Measurements from ENCODE around the gene TADA2B. TPM values are rescaled to one million over a fixed set of nuclear protein-coding genes. Genes with fewer than 3 reads are reported as not detected.

Gene TADA2B
- total RNA-seq, 1 experiment from 2014 or later, result 15.2 TPM

GRCh38 chr4:7031558-7032449 lies 11.4 kb upstream of the TADA2B start:
- BruUV-seq (replicated peaks), result no TSS peak
- Histone ChIP-seq H3K4me1 (ENCODE audit: insufficient read depth, low read length, poor library complexity, severe bottlenecking) (no peaks in the 10 kb centered on the region), H3K9me3 (ENCODE audit: low read depth, low read length, poor library complexity, severe bottlenecking) (no peaks in the 10 kb centered on the region), H3K27ac (ENCODE audit: low read depth, low read length, poor library complexity, severe bottlenecking) (no peak overlapping the region), H3K27me3 (replicated peaks; ENCODE audit: insufficient read depth, low read depth, low read length, poor library complexity) (no peaks in the 10 kb centered on the region), H3K36me3 (ENCODE audit: insufficient read depth, low read length, poor library complexity, severe bottlenecking) (peaks cover 20% of the 10 kb centered on the region), H3K4me3 (ENCODE audit: low read depth, low read length, poor library complexity, severe bottlenecking) (no peak overlapping the region)
- intact Hi-C loops (cut with micrococcal nuclease; ENCODE audit: unreplicated experiment), result no loop called here
- no peak for TF ChIP-seq EZH2 (IDR thresholded peaks at IDR 0.05; ENCODE audit: borderline replicate concordance, low read depth, low read length, poor library complexity, severe bottlenecking)
- TF ChIP-seq CTCF (conservative IDR thresholded peaks at IDR 0.05; ENCODE audit: low read depth, low read length), result no peak
- no peak for DNase-seq (ENCODE audit: low spot score)
- POLR2A ChIA-PET (ENCODE audit: low non-redundant PET), result no interaction called here
- CTCF ChIA-PET, result no interaction called here

- no peak for TF ChIP-seq CTCF (conservative IDR thresholded peaks at IDR 0.05; ENCODE audit: low read depth, low read length)
- no peak overlapping the region for H3K27ac ChIP-seq (ENCODE audit: low read depth, low read length, poor library complexity, severe bottlenecking)
- no TSS peak for BruUV-seq (replicated peaks)
- H3K4me1 ChIP-seq (ENCODE audit: insufficient read depth, low read length, poor library complexity, severe bottlenecking), result no peaks in the 10 kb centered on the region
- no peak for DNase-seq (ENCODE audit: low spot score)
- H3K36me3 ChIP-seq (ENCODE audit: insufficient read depth, low read length, poor library complexity, severe bottlenecking), result peaks cover 17% of the 10 kb centered on the region
- H3K9me3 ChIP-seq (ENCODE audit: low read depth, low read length, poor library complexity, severe bottlenecking), result no peaks in the 10 kb centered on the region
- intact Hi-C loops (cut with micrococcal nuclease; ENCODE audit: unreplicated experiment), result no loop called here
- ChIA-PET POLR2A (ENCODE audit: low non-redundant PET) (no interaction called here), CTCF (no interaction called here)
- no peaks in the 10 kb centered on the region for H3K27me3 ChIP-seq (replicated peaks; ENCODE audit: insufficient read depth, low read depth, low read length, poor library complexity)
- H3K4me3 ChIP-seq (ENCODE audit: low read depth, low read length, poor library complexity, severe bottlenecking), result no peak overlapping the region
Observed at GRCh38 chr4:7032596-7032995, 10.6 kb upstream of the TADA2B start.

- BruUV-seq (replicated peaks), result no TSS peak
- no peak for DNase-seq (ENCODE audit: low spot score)
- no peak for TF ChIP-seq EZH2 (IDR thresholded peaks at IDR 0.05; ENCODE audit: borderline replicate concordance, low read depth, low read length, poor library complexity, severe bottlenecking)
- ChIA-PET CTCF (interaction anchor here (0.7 kb wide), 1 partner anchor 142 kb away, joined by 4 read pairs; no protein-coding TSS in a partner anchor), POLR2A (ENCODE audit: low non-redundant PET) (no interaction called here)
- Histone ChIP-seq H3K4me3 (ENCODE audit: low read depth, low read length, poor library complexity, severe bottlenecking) (no peak overlapping the region), H3K27ac (ENCODE audit: low read depth, low read length, poor library complexity, severe bottlenecking) (no peak overlapping the region), H3K9me3 (ENCODE audit: low read depth, low read length, poor library complexity, severe bottlenecking) (no peaks in the 10 kb centered on the region), H3K4me1 (ENCODE audit: insufficient read depth, low read length, poor library complexity, severe bottlenecking) (no peaks in the 10 kb centered on the region), H3K36me3 (ENCODE audit: insufficient read depth, low read length, poor library complexity, severe bottlenecking) (peaks cover 17% of the 10 kb centered on the region), H3K27me3 (replicated peaks; ENCODE audit: insufficient read depth, low read depth, low read length, poor library complexity) (no peaks in the 10 kb centered on the region)
- intact Hi-C loops (cut with micrococcal nuclease; ENCODE audit: unreplicated experiment), result no loop called here
Observed at GRCh38 chr4:7034262-7035081, 8.7 kb upstream of the TADA2B start.
